Stomach (tissue), 9 donors: ENCODE data around the gene TPCN2. TPM values are rescaled to one million over a fixed set of nuclear protein-coding genes. Genes with fewer than 3 reads are reported as not detected.
A peak's percentile ranks its signal among the peaks of the same experiment; 100 is the strongest.
"Not testable (repeated sequence)": the region's sequence is repeated elsewhere in the genome, so short reads cannot be mapped to it uniquely, and the experiment has no call there.

Experiments
- DNase-seq, 2 donors: peaks; one replicate each; pipeline versions ENCODE4 v3.0.0 to v3.0.0-alpha.2; 2013 to 2019
- H3K27ac ChIP-seq, 5 donors: fragments of 200-600 bp in 4 of 5; sonication (generic) in 4 of 5; one replicate each; pipeline ENCODE4 v1.5.1; 2013 to 2019; ENCODE audit warnings: mild to moderate bottlenecking in 1 of 5, moderate library complexity in 1 of 5
- H3K27me3 ChIP-seq, 3 donors: fragments of 200-600 bp; sonication (generic); one replicate each; pipeline ENCODE4 v1.5.1; 2017 to 2019; ENCODE audit warnings: mixed run types in 1 of 3
- H3K36me3 ChIP-seq, 4 donors: fragments of 200-600 bp; sonication (generic); 1 replicate in 3 of 4; 2 replicates in 1 of 4; pipeline ENCODE4 v1.5.1; 2016 to 2019
- H3K4me1 ChIP-seq, 4 donors: fragments of 200-600 bp; sonication (generic); one replicate each; pipeline ENCODE4 v1.5.1; 2016 to 2019
- H3K4me3 ChIP-seq, 4 donors: fragments of 200-600 bp; sonication (generic) in 3 of 4; one replicate each; pipeline ENCODE4 v1.5.1; 2016 to 2019; ENCODE audit warnings: mild to moderate bottlenecking in 1 of 4
- H3K9me3 ChIP-seq, 4 donors: fragments of 200-600 bp; sonication (generic); one replicate each; pipeline ENCODE4 v1.5.1; 2016 to 2019
- EP300 ChIP-seq: sonication (generic); formaldehyde crosslinking; IDR thresholded peaks from one replicate; pipeline ENCODE4 v1.6.1; 2017; ENCODE audit warnings: antibody characterized with exemption
- POLR2A ChIP-seq, 4 donors: fragments of 450-650 bp; IDR thresholded peaks; one replicate each; pipeline ENCODE4 v1.6.1; 2016; ENCODE audit warnings: antibody characterized with exemption in 4 of 4, control low read depth in 2 of 4, mild to moderate bottlenecking in 1 of 4, moderate library complexity in 1 of 4
- POLR2AphosphoS5 ChIP-seq, 3 donors: sonication (generic); formaldehyde crosslinking; IDR thresholded peaks; one replicate each; pipeline ENCODE4 v1.6.1; 2016; ENCODE audit warnings: antibody characterized with exemption in 3 of 3
- WGBS, 5 donors: extraction: QIAGEN DNeasy Blood & Tissue Kit in 3 of 5; methylation state at CpG; one replicate each; pipeline versions ENCODE4 v1.1.5 to v1.1.7; 2013 to 2018; 5-methylcytosine and 5-hydroxymethylcytosine counted together
- intact Hi-C: fragments of 100-400 bp; cut with DNase I; formaldehyde crosslinking; loops from one replicate; pipeline ENCODE4 v1.15.1; 2023; ENCODE audit warnings: low total_unique reads
- polyA plus RNA-seq, 3 donors: library from polyadenylated mRNA; stranded (reverse); fragments of 200-250 nt; gene quantifications; one replicate each; pipeline ENCODE4 v1.2.3, GENCODE V29; 2013
- total RNA-seq, 5 donors: library from RNA; depleted of rRNA; stranded (reverse); fragments of >200 nt; gene quantifications; one replicate each; pipeline versions ENCODE4 v1.1.0 to v1.2.3, GENCODE V29; 2014 to 2016
- TF ChIP-seq, protein P1 (sequence below), 7 experiments: fragments of 450-650 bp in 4 of 7; fragments of 200-600 bp in 3 of 7; sonication (generic) in 3 of 7; IDR thresholded peaks; one replicate each; pipeline ENCODE4 v1.5.1; 2016 to 2019; ENCODE audit warnings: antibody characterized with exemption in 7 of 7, control low read depth in 2 of 7, mild to moderate bottlenecking in 1 of 7
- donor health status: healthy with polysubstance abuse.
- donor health status: Bipolar disorder and iron deficiency.
- donor health status: healthy.

TPCN2 gene
- total and polyA plus RNA-seq, 8 donors, result 6.4 to 66.1 (median 27.2) TPM

- Histone ChIP-seq H3K4me1 (peaks cover 0 to 37% (median 13%) of the 10 kb centered on the region in 4 donors), H3K4me3 (no peak overlapping the region), H3K9me3 (no peaks in the 10 kb centered on the region), H3K36me3 (peaks cover 48 to 90% (median 88%) of the 10 kb centered on the region in 4 donors), H3K27me3 (no peaks in the 10 kb centered on the region), H3K27ac (peak overlapping the region in 4 of 5 donors; percentile 71 to 84 (median 73))
- intact Hi-C loops, result no loop called here
- no peak for DNase-seq
- TF ChIP-seq POLR2AphosphoS5 (IDR thresholded peaks at IDR 0.05) (no peak), POLR2A (IDR thresholded peaks at IDR 0.05) (no peak), EP300 (no peak)
- TF ChIP-seq, protein P1, sequence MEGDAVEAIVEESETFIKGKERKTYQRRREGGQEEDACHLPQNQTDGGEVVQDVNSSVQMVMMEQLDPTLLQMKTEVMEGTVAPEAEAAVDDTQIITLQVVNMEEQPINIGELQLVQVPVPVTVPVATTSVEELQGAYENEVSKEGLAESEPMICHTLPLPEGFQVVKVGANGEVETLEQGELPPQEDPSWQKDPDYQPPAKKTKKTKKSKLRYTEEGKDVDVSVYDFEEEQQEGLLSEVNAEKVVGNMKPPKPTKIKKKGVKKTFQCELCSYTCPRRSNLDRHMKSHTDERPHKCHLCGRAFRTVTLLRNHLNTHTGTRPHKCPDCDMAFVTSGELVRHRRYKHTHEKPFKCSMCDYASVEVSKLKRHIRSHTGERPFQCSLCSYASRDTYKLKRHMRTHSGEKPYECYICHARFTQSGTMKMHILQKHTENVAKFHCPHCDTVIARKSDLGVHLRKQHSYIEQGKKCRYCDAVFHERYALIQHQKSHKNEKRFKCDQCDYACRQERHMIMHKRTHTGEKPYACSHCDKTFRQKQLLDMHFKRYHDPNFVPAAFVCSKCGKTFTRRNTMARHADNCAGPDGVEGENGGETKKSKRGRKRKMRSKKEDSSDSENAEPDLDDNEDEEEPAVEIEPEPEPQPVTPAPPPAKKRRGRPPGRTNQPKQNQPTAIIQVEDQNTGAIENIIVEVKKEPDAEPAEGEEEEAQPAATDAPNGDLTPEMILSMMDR (IDR thresholded peaks at IDR 0.05), result no peak
- WGBS, 5 donors, result 70 to 81% (median 78%) methylated on average over 11 to 20 of the region's 20 CpGs
Measured at GRCh38 chr11:69076129-69076791, 27.5 kb downstream of the TPCN2 start.

- WGBS, 5 donors, result 66 to 76% (median 68%) methylated on average over 2 to 6 of the region's 6 CpGs
- intact Hi-C loops, H3K27me3 ChIP-seq, H3K9me3 ChIP-seq, DNase-seq, H3K4me3 ChIP-seq, H3K27ac ChIP-seq: not testable (repeated sequence)
- Histone ChIP-seq H3K36me3 (peaks cover 49 to 90% (median 88%) of the 10 kb centered on the region in 4 donors), H3K4me1 (peaks cover 0 to 37% (median 13%) of the 10 kb centered on the region in 4 donors)
Measured at GRCh38 chr11:69076977-69077376, 28.2 kb downstream of the TPCN2 start.

DNA sequence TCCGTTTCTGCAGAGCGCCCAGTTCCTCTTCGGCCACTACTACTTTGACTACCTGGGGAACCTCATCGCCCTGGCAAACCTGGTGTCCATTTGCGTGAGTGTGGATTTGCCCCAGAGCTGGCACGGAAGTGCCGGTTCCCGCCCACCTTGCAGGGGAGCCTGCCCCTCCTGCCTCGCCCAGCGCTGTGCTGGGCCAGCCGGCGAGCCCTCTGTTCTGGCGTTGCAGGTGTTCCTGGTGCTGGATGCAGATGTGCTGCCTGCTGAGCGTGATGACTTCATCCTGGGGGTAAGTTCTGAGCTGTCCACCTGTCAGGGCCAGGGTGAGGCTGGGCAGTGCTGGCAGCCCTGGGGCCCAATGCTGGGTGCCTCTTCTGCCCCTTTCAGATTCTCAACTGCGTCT lies 29.8 kb downstream of the TPCN2 start:
- intact Hi-C loops, result no loop called here
- Histone ChIP-seq H3K27ac (no peak overlapping the region), H3K4me3 (no peak overlapping the region), H3K9me3 (no peaks in the 10 kb centered on the region), H3K27me3 (no peaks in the 10 kb centered on the region), H3K36me3 (peaks cover 35 to 88% (median 86%) of the 10 kb centered on the region in 4 donors), H3K4me1 (peaks cover 0 to 35% (median 13%) of the 10 kb centered on the region in 4 donors)
- WGBS, 5 donors, result 93 to 100% (median 95%) methylated on average over 8 to 15 of the region's 15 CpGs
- TF ChIP-seq EP300, result no peak
- no peak for DNase-seq

- Histone ChIP-seq H3K36me3 (peaks cover 35 to 89% (median 86%) of the 10 kb centered on the region in 4 donors), H3K4me1 (peaks cover 0 to 29% (median 13%) of the 10 kb centered on the region in 4 donors), H3K9me3 (no peaks in the 10 kb centered on the region), H3K27ac (peak overlapping the region in 1 of 5 donors; percentile 7), H3K27me3 (no peaks in the 10 kb centered on the region), H3K4me3 (no peak overlapping the region)
- no peak for DNase-seq
- 81 to 92% (median 89%) methylated on average over 11 to 20 of the region's 20 CpGs for WGBS, 5 donors
- intact Hi-C loops, result no loop called here
- TF ChIP-seq, protein P1 (IDR thresholded peaks at IDR 0.05), result no peak
- TF ChIP-seq EP300, result no peak
- TF ChIP-seq POLR2A (IDR thresholded peaks at IDR 0.05), result no peak
- no peak for TF ChIP-seq POLR2AphosphoS5 (IDR thresholded peaks at IDR 0.05)
Measured at GRCh38 chr11:69078930-69079605, 30.3 kb downstream of the TPCN2 start.

DNA sequence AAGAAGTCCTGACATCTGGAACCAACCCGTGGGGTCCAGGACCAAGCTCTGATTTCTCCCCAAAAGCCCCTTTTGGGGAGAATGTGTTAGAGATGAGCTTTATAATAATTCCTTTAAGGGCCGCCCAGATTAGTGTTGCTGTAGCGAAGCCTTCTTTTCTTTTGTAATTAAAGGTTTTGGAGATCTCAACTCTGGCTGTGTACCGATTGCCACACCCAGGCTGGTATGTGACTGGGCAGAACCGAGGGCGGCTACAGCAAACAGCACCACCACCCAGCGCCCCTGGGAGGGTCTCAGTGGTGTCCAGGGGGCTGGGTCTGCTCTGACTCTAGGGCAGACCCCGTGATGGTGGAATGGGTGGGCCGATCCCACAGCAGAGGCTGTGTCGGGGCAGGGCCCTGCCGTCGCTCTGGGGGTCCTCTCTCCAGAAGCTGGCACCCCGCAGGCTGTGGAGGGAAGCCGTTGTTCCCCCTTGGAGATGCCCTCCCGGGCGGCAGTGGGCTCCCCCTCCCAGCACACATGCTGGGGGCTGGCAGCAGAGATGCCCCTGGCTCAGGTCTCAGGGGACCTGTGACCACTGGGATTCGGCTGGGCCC lies 31.0 kb downstream of the TPCN2 start:
- no peaks in the 10 kb centered on the region for H3K27me3 ChIP-seq
- H3K9me3 ChIP-seq, result no peaks in the 10 kb centered on the region
- peaks cover 0 to 24% (median 9%) of the 10 kb centered on the region in 4 donors for H3K4me1 ChIP-seq
- WGBS, 5 donors, result 79 to 92% (median 87%) methylated on average over 7 to 17 of the region's 17 CpGs
- peak overlapping the region in 2 of 5 donors; percentile 7 to 35 for H3K27ac ChIP-seq
- intact Hi-C loops, result loop anchor here (10.0 kb wide), 1 partner anchor 175 kb away; the partner anchor contains the start of genes IGHMBP2 and MRPL21
- no peak for DNase-seq
- peaks cover 35 to 89% (median 87%) of the 10 kb centered on the region in 4 donors for H3K36me3 ChIP-seq
- no peak for TF ChIP-seq POLR2A (IDR thresholded peaks at IDR 0.05)
- no peak for TF ChIP-seq POLR2AphosphoS5 (IDR thresholded peaks at IDR 0.05)
- TF ChIP-seq EP300, result no peak
- TF ChIP-seq, protein P1 (IDR thresholded peaks at IDR 0.05), result no peak
- H3K4me3 ChIP-seq, result no peak overlapping the region
